Subcutaneous adipose tissue (tissue), 4 donors: Measurements from ENCODE around the gene HRCT1. TPM values are rescaled to one million over a fixed set of nuclear protein-coding genes. Genes with fewer than 3 reads are reported as not detected.

Experiments
- total RNA-seq, 4 donors: library from RNA; depleted of rRNA; stranded (reverse); fragments of >200 nt; gene quantifications; one replicate each; pipeline ENCODE4 v1.1.0, GENCODE V29; 2016
- TF ChIP-seq, protein P1 (sequence below): fragments of 450-650 bp; IDR thresholded peaks from one replicate; pipeline ENCODE4 v1.5.1; 2016; ENCODE audit warnings: low read depth, mild to moderate bottlenecking, control low read depth, antibody characterized with exemption, moderate library complexity

HRCT1 gene
- total RNA-seq, 4 donors from 2014 or later = 9.5 to 24.4 (median 16.6) TPM

DNA sequence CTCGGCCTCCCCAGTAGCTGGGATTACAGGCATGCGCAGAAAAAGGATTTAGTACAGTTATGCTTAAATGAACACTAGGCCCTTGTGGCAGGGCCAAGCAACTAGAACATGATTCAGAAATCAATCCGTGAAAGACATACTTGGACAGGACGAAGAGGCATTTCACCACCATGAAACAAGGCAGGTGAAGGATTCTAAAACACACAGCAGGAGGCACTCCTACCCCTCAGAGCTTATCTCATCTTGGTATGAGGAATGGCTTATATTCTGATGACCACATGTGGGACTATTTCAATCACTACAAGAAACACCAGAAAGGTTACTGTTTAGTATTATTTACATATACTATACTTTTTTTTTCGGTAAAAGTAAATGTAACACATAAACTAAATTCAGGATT lies 36.3 kb downstream of the HRCT1 start:
- TF ChIP-seq, protein P1, sequence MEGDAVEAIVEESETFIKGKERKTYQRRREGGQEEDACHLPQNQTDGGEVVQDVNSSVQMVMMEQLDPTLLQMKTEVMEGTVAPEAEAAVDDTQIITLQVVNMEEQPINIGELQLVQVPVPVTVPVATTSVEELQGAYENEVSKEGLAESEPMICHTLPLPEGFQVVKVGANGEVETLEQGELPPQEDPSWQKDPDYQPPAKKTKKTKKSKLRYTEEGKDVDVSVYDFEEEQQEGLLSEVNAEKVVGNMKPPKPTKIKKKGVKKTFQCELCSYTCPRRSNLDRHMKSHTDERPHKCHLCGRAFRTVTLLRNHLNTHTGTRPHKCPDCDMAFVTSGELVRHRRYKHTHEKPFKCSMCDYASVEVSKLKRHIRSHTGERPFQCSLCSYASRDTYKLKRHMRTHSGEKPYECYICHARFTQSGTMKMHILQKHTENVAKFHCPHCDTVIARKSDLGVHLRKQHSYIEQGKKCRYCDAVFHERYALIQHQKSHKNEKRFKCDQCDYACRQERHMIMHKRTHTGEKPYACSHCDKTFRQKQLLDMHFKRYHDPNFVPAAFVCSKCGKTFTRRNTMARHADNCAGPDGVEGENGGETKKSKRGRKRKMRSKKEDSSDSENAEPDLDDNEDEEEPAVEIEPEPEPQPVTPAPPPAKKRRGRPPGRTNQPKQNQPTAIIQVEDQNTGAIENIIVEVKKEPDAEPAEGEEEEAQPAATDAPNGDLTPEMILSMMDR = no peak

DNA sequence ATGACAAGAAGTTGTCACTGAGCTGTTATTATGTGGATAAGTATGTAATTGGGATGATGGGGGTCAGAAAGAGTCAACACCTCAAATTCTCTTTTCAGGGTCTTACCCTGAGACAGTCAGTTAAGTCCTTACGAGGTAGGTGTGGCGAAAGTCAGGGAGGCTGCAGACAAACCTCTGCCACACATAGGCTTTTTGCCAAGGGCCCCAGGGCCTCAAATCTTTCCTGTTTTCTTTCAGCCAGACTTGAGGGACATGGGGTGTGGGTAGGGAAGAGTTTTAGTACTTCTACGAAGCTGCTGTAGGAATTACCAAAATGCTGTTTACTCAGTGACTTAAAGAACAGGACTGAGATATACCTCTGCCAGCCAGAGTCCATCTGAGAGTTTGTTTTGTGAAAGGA lies 38.2 kb downstream of the HRCT1 start:
- TF ChIP-seq, protein P1 = no peak

DNA sequence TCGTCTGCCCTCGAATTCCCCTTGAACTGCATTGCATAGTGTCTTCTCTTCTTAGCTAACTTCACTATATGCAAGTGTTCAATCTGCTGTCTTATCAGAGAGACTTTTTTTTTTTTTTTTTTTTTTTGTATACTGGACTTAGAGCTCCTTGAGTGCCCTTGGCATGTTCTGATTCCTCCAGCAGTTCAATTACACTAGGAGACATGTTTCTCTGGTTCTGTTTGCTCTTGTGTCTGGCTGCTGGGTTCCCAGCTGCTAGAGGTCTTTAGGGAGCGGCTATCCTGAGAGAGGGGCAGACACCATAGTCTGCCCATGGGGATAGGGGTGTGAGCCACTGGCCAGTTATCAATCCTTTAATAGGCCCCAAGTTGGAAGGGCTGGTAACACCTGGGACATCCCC lies 38.8 kb downstream of the HRCT1 start:
- TF ChIP-seq, protein P1 = no peak

DNA sequence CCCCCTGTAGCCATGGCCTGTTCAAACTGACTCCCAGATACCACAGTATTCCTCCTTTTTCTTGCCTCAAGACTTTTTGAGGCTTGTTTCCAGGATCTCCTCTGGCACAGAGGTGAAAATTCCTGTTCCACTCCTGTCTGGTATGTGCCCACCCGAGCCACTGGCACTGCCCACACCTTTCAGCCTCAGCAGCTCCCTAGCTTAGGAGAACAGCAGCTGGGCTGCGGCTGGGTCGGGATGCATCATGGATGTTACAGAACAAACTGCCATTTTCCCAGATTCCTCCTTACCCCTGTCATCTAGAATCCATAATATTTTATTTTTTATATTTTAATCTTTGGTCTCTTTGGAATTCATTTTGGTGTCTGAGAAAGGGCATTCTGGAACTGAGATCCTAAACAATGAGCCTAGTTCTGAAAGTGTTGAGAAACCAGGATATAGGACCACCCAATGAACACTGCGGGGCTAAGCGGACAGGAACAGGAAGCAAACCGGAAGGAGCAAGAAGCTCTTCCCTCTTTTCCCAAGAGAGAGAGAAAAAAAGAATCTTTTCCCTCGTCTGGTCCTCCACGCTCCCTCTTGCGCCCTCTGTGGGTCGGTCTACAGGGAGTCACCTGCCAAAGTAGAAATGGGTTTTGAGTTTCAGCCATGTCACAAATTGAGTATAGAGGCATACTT lies 39.5 kb downstream of the HRCT1 start:
- TF ChIP-seq, protein P1 = no peak

DNA sequence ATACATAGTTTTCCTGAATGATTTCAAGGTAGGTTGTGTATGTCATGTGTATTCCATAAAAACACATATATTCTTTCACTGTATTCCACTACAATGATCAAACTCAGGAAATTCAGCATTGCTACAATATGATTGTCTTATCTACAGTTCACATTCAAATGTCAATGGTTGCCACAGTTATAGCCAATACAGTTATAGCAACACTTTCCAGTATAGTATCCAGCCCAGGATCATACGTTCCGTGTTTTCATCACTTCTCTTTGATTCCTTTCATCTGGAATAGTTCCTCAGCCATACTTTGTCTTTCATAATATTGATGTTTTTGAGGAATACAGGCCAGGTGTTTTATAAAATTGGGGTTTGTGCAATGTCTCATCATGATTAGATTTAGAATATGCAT lies 42.4 kb downstream of the HRCT1 start:
- TF ChIP-seq, protein P1 = no peak

DNA sequence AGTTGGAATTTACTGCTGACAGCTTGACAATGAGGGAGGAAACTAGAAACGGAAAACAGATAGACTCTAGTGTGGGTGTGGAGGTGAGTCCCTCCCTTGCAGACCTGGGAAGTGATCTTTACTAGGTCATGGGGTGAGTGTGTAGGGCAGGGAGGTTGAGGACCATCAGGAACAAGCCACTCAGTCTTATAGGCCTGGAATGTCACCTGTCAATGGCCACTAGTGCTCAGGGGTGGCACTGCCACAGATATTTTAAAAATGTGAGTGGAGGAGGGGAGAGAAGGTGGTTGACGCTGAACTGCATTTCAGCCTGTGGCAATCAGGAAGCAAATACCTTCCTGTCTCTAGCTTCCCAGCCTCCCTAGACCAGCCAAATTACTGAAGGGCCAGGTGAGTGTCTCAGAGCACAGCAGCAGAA lies 42.9 kb downstream of the HRCT1 start:
- TF ChIP-seq, protein P1 = no peak

DNA sequence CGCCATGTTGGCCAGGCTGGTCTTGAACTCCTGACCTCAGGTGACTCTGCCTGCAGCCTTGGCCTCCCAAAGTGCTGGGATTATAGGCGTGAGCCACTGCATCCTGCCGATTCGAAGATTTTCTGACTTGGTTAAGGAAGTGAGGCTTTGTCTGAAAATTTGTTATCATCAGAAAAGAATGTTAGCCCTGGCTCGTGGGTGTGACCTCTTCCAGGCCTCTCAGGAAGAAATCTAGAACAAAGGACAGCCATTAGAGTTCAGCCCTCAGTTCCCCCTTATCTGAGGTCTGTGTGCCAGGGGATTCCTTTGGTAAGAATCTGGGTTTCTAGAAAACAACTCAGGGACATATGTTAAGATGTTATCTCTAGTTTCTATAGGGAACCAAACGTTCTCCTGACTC lies 45.7 kb downstream of the HRCT1 start:
- TF ChIP-seq, protein P1 = no peak
